Testis (tissue), 2 donors: ENCODE measurements around the gene HYAL1.

Experiments
- POLR2A ChIP-seq: fragments of 450-650 bp; IDR thresholded peaks from one replicate; pipeline ENCODE4 v1.6.1; 2017; ENCODE audit warnings: antibody characterized with exemption, mild to moderate bottlenecking, moderate library complexity
- TF ChIP-seq, protein P1 (sequence below), 3 experiments: fragments of 450-650 bp in 2 of 3; fragments of 200-600 bp in 1 of 3; sonication (generic) in 1 of 3; IDR thresholded peaks; one replicate each; pipeline ENCODE4 v1.5.1; 2016 to 2019; ENCODE audit warnings: antibody characterized with exemption in 3 of 3, mild to moderate bottlenecking in 2 of 3, moderate library complexity in 1 of 3

DNA sequence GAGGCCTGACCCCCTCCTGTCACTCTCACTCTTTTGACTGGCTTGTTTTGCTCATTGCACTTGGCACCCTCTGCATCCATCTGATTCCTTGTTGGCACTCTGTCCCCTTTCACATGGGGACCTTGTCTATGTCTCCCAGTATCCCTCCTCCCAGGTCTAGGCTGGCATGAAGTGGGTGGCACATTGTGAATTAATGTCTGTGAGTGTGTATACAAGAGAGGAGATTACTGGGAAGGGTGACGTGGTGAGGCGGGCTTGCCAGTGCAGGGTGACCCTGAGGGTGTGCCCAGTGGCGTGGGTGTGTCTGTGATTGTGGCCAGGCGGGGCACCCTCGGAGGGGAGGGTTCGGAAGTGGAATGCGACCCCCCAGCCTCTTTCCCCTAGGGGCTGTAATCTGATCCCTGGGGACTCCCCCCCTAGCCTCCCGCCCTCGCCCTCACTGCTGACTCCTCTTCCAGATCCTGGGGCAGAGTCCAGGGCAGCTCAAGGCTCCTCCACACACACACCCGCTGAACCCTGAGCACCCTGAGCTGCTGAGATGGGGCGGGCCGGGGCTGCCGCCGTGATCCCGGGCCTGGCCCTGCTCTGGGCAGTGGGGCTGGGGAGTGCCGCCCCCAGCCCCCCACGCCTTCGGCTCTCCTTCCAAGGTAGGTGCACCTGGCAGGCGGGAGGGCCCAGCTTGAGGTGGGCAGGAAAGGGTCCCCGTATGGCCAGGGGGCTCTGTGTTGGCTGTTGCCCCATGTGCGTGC is 34.5 kb downstream of the HYAL1 start, which contains the start of gene SEMA3B:
- TF ChIP-seq, protein P1, sequence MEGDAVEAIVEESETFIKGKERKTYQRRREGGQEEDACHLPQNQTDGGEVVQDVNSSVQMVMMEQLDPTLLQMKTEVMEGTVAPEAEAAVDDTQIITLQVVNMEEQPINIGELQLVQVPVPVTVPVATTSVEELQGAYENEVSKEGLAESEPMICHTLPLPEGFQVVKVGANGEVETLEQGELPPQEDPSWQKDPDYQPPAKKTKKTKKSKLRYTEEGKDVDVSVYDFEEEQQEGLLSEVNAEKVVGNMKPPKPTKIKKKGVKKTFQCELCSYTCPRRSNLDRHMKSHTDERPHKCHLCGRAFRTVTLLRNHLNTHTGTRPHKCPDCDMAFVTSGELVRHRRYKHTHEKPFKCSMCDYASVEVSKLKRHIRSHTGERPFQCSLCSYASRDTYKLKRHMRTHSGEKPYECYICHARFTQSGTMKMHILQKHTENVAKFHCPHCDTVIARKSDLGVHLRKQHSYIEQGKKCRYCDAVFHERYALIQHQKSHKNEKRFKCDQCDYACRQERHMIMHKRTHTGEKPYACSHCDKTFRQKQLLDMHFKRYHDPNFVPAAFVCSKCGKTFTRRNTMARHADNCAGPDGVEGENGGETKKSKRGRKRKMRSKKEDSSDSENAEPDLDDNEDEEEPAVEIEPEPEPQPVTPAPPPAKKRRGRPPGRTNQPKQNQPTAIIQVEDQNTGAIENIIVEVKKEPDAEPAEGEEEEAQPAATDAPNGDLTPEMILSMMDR (IDR thresholded peaks at IDR 0.05), result no peak
- TF ChIP-seq POLR2A, result no peak
